ENCODE measurements around the gene NTF4.
"Not testable (repeated sequence)": the region's sequence is repeated elsewhere in the genome, so short reads cannot be mapped to it uniquely, and the experiment has no call there.

The NTF4 gene

DNA sequence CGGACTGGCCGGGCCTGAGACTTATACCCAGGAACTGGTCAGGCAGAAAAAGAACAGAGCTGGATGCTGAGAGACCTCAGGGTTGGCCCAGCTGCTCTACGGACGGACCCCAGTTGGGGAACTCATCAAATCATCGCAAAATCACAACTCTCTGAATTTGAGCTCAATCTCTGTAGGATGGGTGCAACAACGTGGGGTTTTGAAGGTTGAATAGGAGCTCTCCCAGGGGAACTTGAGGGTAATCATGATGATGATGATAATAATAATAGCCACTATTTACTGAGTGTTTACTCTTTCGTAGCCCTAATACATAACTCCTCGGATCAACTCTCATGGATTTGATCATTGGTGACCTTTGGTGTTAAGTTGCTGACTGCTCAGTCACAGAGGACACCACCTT is 34.3 kb downstream of the NTF4 start:
- not testable (repeated sequence) for H3K4me3 ChIP-seq; DNase-seq (ENCODE audit: low read depth, low spot score); H3K9me3 ChIP-seq (ENCODE audit: low read depth, low read length); H3K9ac ChIP-seq (ENCODE audit: insufficient read length); H3K27ac ChIP-seq; H3K36me3 ChIP-seq (ENCODE audit: insufficient read depth, low read length)

DNA sequence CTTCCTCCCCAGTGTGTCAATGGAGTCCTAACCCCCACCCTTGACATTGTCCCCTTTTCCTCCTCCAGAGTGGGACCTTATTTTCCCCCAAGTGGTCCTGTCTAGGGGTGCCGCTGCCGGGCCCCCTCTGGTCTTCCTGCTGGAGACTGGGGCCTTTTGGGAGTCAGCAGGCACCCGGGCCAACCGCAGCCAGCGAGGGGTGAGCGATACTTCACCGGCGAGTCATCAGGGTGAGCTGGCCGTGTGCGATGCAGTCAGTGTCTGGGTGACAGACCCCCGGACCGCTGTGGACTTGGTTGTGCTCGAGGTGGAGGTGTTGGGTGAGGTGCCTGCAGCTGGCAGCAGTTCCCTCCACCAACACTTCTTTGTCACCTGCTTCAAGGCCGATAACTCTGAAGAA is 34.9 kb downstream of the NTF4 start:
- not testable (repeated sequence) for DNase-seq (ENCODE audit: low read depth, low spot score)

GRCh38 chr19:49028686-49029085 is 35.9 kb downstream of the NTF4 start:
- not testable (repeated sequence) for H3K9me3 ChIP-seq (ENCODE audit: low read depth, low read length); H3K4me3 ChIP-seq; DNase-seq (ENCODE audit: low read depth, low spot score); H3K36me3 ChIP-seq (ENCODE audit: insufficient read depth, low read length); H3K9ac ChIP-seq (ENCODE audit: insufficient read length); H3K27ac ChIP-seq

More for the DNA sequence above, 34.9 kb downstream of the NTF4 start:
- H3K9me3 ChIP-seq (ENCODE audit: low read depth, low read length); H3K27ac ChIP-seq; H3K36me3 ChIP-seq (ENCODE audit: insufficient read depth, low read length); H3K9ac ChIP-seq (ENCODE audit: insufficient read length); H3K4me3 ChIP-seq: not testable (repeated sequence)

DNA sequence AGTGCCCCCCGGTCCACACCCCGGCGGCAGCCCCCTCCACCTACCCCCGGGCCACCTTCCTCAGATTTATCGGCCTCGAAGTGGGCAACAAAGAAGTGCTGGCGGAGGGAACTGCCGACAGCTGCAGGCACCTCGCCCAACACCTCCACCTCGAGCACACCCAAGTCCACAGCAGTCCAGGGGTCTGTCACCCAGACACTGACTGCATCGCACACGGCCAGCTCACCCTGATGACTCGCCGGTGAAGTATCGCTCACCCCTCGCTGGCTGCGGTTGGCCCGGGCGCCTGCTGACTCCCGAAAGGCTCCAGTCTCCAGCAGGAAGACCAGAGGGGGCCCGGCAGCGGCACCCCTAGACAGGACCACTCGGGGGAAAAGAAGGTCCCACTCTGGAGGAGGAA is 39.0 kb downstream of the NTF4 start:
- not testable (repeated sequence) for H3K9ac ChIP-seq (ENCODE audit: insufficient read length); H3K9me3 ChIP-seq (ENCODE audit: low read depth, low read length); H3K4me3 ChIP-seq; DNase-seq (ENCODE audit: low read depth, low spot score); H3K36me3 ChIP-seq (ENCODE audit: insufficient read depth, low read length); H3K27ac ChIP-seq

GRCh38 chr19:49025088-49025487 is 39.5 kb downstream of the NTF4 start:
- H3K9ac ChIP-seq (ENCODE audit: insufficient read length); H3K36me3 ChIP-seq (ENCODE audit: insufficient read depth, low read length); DNase-seq (ENCODE audit: low read depth, low spot score); H3K4me3 ChIP-seq; H3K27ac ChIP-seq; H3K9me3 ChIP-seq (ENCODE audit: low read depth, low read length): not testable (repeated sequence)

DNA sequence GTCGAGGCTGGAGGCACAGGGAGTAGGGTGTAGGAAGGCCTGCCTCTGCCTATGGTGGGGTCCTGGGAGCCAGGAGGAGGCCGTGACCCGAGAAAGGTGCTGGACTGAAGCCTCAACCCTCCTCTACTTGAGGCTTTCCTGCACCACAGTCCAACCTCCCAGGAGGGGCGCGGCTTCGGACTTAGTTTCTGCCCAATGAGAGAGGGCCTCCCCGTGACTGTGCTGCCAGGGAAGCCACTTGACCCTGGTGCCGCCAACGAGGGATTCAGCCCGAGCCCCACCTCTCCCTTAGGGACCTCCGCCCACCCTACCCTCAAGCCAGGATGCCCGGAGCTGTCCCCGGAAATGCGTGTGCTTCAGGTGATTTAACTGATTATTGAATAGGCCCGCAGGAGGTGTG is 40.4 kb downstream of the NTF4 start, which contains the start of gene CGB3:
TSS of gene CGB3 (minus strand) at position 101 of the 400 bp plus-strand sequence. CDS start 362 bp downstream, outside the sequence.
- not testable (repeated sequence) for H3K9me3 ChIP-seq (ENCODE audit: low read depth, low read length); H3K4me3 ChIP-seq; H3K27ac ChIP-seq; H3K36me3 ChIP-seq (ENCODE audit: insufficient read depth, low read length); DNase-seq (ENCODE audit: low read depth, low spot score); H3K9ac ChIP-seq (ENCODE audit: insufficient read length)

- H3K4me3 ChIP-seq: no peak overlapping the region
- no peaks in the 10 kb centered on the region for H3K36me3 ChIP-seq (ENCODE audit: insufficient read depth, low read length)
- no peak overlapping the region for H3K27ac ChIP-seq
- no peak for DNase-seq (ENCODE audit: low read depth, low spot score)
- TF ChIP-seq EZH2 (IDR thresholded peaks at IDR 0.05) (no peak), FOXP2 (optimal IDR thresholded peaks at IDR 0.05; ENCODE audit: control extremely low read depth, extremely low read length, insufficient read depth) (no peak), POLR2AphosphoS5 (IDR thresholded peaks at IDR 0.05; ENCODE audit: borderline replicate concordance, low read depth, low read length) (no peak)
- H3K9me3 ChIP-seq (ENCODE audit: low read depth, low read length): no peaks in the 10 kb centered on the region
- H3K9ac ChIP-seq (ENCODE audit: insufficient read length): no peak overlapping the region
Observed at GRCh38 chr19:49022116-49022515, 42.5 kb downstream of the NTF4 start.

DNA sequence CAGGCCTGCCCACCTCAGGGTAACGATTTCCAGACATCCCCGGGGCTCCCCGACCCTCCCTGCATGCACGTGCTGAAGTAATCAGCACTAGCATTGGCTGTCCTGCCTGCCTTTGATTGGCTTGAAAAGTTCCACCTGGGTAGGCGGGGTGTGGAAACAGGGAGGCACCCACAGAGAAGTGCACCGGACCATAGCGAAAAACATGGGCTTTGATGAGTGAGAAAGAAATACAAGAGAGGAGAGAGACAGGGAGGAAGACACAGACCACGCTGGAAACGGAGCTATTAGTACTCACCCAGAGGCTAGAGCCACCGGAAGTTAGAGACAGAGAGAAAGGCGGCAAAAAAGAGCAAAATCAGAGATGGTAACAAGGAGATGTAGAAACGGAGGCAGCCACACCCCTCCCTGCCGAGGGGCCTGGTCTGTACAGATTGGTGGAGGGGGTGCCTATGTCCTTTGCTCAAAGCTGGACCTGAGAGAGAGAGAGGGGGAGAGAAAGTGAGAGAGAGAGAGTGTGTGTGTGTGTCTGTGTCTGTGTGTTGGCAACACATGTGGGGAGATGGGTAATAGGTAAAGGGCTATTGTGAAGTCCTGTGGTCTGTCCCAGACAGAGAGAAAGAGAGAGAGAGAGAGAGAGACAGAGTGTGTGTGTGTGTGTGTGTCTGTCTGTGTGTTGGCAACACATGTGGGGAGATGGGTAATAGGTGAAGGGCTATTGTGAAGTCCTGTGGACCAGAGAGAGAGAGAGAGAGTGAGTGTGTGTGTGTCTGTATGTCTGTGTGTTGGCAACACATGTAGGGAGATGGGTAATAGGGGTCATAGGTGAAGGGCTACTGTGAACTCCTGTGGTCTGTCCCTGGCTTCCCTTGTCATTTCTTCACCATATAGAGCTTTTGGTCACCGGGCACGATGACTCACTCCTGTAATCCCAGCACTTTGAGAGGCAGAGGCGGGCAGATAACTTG is 43.4 kb downstream of the NTF4 start:
- no peak for DNase-seq (ENCODE audit: low read depth, low spot score)
- H3K4me3 ChIP-seq: no peak overlapping the region
- no peak overlapping the region for H3K9ac ChIP-seq (ENCODE audit: insufficient read length)

DNA sequence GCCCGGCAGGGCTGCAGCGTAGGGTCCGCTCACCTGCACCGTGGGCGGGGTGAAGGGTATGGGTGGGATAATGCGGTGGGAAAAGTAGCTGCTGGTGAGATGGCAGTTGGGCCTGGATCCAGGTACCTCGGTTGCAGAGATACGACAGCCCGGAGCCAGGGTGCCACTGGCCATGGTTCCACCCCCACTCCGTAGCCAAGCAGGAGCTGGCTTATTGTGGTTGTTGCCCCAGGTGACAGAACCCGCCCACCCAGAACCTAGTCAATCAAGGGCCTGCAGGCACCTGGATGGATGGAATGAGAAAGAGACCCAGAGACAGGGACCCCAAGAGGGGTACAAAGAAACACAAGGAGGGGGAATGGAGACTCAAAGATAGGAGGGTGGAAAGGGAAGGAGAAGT is 44.3 kb downstream of the NTF4 start:
- no peak for TF ChIP-seq POLR2AphosphoS5 (IDR thresholded peaks at IDR 0.05; ENCODE audit: borderline replicate concordance, low read depth, low read length)
- no peak for TF ChIP-seq FOXP2 (optimal IDR thresholded peaks at IDR 0.05; ENCODE audit: control extremely low read depth, extremely low read length, insufficient read depth)
- H3K9me3 ChIP-seq (ENCODE audit: low read depth, low read length): no peaks in the 10 kb centered on the region
- no peak overlapping the region for H3K27ac ChIP-seq
- H3K36me3 ChIP-seq (ENCODE audit: insufficient read depth, low read length): peaks cover 3% of the 10 kb centered on the region; the same call in 1 of the 2 replicates
- H3K4me3 ChIP-seq: no peak overlapping the region
- no peak for DNase-seq (ENCODE audit: low read depth, low spot score)
- no peak overlapping the region for H3K9ac ChIP-seq (ENCODE audit: insufficient read length)

More for the DNA sequence above, 43.4 kb downstream of the NTF4 start:
- Histone ChIP-seq H3K27ac (no peak overlapping the region), H3K36me3 (ENCODE audit: insufficient read depth, low read length) (no peaks in the 10 kb centered on the region), H3K9me3 (ENCODE audit: low read depth, low read length) (no peaks in the 10 kb centered on the region)
- no peak for TF ChIP-seq FOXP2 (optimal IDR thresholded peaks at IDR 0.05; ENCODE audit: control extremely low read depth, extremely low read length, insufficient read depth)
- no peak for TF ChIP-seq POLR2AphosphoS5 (IDR thresholded peaks at IDR 0.05; ENCODE audit: borderline replicate concordance, low read depth, low read length)
- TF ChIP-seq EZH2 (IDR thresholded peaks at IDR 0.05): no peak
